ENCODE results near the gene BNC2.

Gene BNC2

DNA sequence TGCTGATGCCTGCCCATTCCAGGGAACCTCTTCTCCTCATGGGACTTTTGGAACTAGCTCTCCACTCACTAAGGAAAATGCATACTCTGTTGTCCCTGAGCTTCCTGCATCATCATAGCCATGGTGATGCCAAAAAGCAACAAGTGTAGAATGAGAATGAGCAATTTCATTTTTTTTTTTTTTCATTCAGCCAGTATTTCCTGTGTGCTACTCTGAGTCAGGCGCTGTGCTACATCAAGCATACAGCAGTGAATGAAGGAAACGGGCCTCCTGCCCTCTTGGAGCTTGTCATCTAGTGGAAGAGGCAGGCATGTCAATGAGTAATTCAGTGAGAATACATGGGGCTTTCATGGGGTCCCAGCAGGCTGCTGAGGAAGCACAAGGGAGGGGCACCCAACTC, 483.1 kb downstream of the BNC2 start:
- no peaks in the 10 kb centered on the region for H3F3A ChIP-seq (ENCODE audit: insufficient read depth, low read length)
- H3K9ac ChIP-seq (ENCODE audit: low read length): no peak overlapping the region
- no peaks in the 10 kb centered on the region for H3K4me1 ChIP-seq (ENCODE audit: low read length)
- DNase-seq: no peak
- no peaks in the 10 kb centered on the region for H3K36me3 ChIP-seq (replicated peaks; ENCODE audit: insufficient read depth, low read length)
- TF ChIP-seq, protein P1, sequence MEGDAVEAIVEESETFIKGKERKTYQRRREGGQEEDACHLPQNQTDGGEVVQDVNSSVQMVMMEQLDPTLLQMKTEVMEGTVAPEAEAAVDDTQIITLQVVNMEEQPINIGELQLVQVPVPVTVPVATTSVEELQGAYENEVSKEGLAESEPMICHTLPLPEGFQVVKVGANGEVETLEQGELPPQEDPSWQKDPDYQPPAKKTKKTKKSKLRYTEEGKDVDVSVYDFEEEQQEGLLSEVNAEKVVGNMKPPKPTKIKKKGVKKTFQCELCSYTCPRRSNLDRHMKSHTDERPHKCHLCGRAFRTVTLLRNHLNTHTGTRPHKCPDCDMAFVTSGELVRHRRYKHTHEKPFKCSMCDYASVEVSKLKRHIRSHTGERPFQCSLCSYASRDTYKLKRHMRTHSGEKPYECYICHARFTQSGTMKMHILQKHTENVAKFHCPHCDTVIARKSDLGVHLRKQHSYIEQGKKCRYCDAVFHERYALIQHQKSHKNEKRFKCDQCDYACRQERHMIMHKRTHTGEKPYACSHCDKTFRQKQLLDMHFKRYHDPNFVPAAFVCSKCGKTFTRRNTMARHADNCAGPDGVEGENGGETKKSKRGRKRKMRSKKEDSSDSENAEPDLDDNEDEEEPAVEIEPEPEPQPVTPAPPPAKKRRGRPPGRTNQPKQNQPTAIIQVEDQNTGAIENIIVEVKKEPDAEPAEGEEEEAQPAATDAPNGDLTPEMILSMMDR (IDR thresholded peaks at IDR 0.05; ENCODE audit: low read length): no peak
- TF ChIP-seq EZH2phosphoT487 (IDR thresholded peaks at IDR 0.05; ENCODE audit: low read length): no peak
- no peak for TF ChIP-seq EZH2 (optimal IDR thresholded peaks at IDR 0.05; ENCODE audit: low read depth, low read length)
- no peaks in the 10 kb centered on the region for H3K9me2 ChIP-seq (replicated peaks; ENCODE audit: insufficient read depth, low read length)
- H3K4me2 ChIP-seq (ENCODE audit: low read depth, low read length): no peak overlapping the region
- H2AFZ ChIP-seq (ENCODE audit: low read length): no peak overlapping the region
- no peaks in the 10 kb centered on the region for H3K9me3 ChIP-seq (replicated peaks; ENCODE audit: insufficient read depth, low read length)
- H3K79me2 ChIP-seq (ENCODE audit: low read length): no peaks in the 10 kb centered on the region
- H4K20me1 ChIP-seq (ENCODE audit: insufficient read depth, low read length): no peaks in the 10 kb centered on the region
- H3K27me3 ChIP-seq (replicated peaks; ENCODE audit: insufficient read depth, low read length): no peaks in the 10 kb centered on the region
- no peak overlapping the region for H3K4me3 ChIP-seq (ENCODE audit: low read length)
- H3K27ac ChIP-seq (ENCODE audit: low read length): no peak overlapping the region

DNA sequence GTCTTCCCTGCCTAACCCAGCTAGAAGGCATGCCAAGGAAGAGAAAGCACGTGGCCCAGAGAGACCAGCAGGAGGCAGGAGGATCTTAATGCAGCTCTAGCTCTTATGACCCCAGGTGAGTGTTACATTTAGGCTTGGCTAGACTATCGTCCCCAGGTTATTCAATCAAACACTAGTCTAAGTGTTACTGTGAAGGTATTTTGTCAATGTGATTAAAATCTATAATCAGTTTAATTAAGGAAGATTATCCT, 483.7 kb downstream of the BNC2 start:
- TF ChIP-seq EZH2phosphoT487 (IDR thresholded peaks at IDR 0.05; ENCODE audit: low read length) (no peak), EZH2 (optimal IDR thresholded peaks at IDR 0.05; ENCODE audit: low read depth, low read length) (no peak)
- TF ChIP-seq, protein P1 (IDR thresholded peaks at IDR 0.05; ENCODE audit: low read length): no peak
- H3K4me2 ChIP-seq (ENCODE audit: low read depth, low read length): no peak overlapping the region
- H3K36me3 ChIP-seq (replicated peaks; ENCODE audit: insufficient read depth, low read length): no peaks in the 10 kb centered on the region
- no peak overlapping the region for H2AFZ ChIP-seq (ENCODE audit: low read length)
- H3K27me3 ChIP-seq (replicated peaks; ENCODE audit: insufficient read depth, low read length): no peaks in the 10 kb centered on the region
- H3K79me2 ChIP-seq (ENCODE audit: low read length): no peaks in the 10 kb centered on the region
- no peaks in the 10 kb centered on the region for H3K4me1 ChIP-seq (ENCODE audit: low read length)
- no peak overlapping the region for H3K27ac ChIP-seq (ENCODE audit: low read length)
- H3K9ac ChIP-seq (ENCODE audit: low read length): no peak overlapping the region
- H3K9me3 ChIP-seq (replicated peaks; ENCODE audit: insufficient read depth, low read length): no peaks in the 10 kb centered on the region
- H3F3A ChIP-seq (ENCODE audit: insufficient read depth, low read length): no peaks in the 10 kb centered on the region
- no peaks in the 10 kb centered on the region for H3K9me2 ChIP-seq (replicated peaks; ENCODE audit: insufficient read depth, low read length)
- H3K4me3 ChIP-seq (ENCODE audit: low read length): no peak overlapping the region
- no peak for DNase-seq
- H4K20me1 ChIP-seq (ENCODE audit: insufficient read depth, low read length): no peaks in the 10 kb centered on the region

DNA sequence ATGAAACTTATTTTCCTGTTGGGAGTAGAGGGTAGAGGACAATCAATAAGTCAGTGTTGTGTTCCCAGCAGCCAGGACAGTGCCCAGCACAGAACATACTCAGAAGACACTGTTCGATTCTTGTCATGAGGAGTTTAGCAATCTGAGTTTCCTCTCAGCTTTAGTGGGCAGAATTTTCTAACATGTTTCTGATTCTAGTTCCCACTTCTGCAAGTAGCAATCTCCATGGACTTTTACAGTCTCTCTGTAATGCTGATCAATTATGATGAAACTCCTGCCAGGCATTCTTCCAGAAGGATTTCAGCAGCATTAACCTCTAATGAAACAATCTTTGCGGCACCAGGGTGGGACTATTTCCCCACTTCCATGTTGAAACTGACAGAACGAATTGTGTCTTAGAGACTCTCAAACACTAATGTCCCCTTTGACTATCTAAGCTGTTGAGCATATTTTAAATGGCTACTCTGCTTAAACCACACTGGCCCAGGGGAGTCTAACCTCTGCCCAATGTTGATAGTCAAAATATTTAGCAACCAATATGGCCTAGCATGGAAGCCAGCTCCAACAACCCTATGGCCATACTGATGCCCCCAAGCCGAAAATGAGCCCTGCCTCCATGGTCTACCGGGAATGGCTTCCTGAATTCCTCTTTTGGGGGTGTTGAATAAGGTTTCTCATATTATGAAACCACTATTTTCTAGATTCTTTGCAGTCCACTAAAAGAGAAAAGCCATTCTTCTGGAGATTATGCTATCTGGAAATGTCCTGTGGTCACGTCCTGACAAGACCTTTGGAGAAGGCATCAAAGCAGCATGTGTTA, 484.3 kb downstream of the BNC2 start:
- Histone ChIP-seq H3K4me2 (ENCODE audit: low read depth, low read length) (no peak overlapping the region), H3K4me1 (ENCODE audit: low read length) (no peaks in the 10 kb centered on the region), H2AFZ (ENCODE audit: low read length) (no peak overlapping the region), H3K79me2 (ENCODE audit: low read length) (no peaks in the 10 kb centered on the region), H3K9me2 (replicated peaks; ENCODE audit: insufficient read depth, low read length) (no peaks in the 10 kb centered on the region), H4K20me1 (ENCODE audit: insufficient read depth, low read length) (no peaks in the 10 kb centered on the region), H3K4me3 (ENCODE audit: low read length) (no peak overlapping the region), H3K9me3 (replicated peaks; ENCODE audit: insufficient read depth, low read length) (no peaks in the 10 kb centered on the region), H3K36me3 (replicated peaks; ENCODE audit: insufficient read depth, low read length) (no peaks in the 10 kb centered on the region), H3K27me3 (replicated peaks; ENCODE audit: insufficient read depth, low read length) (no peaks in the 10 kb centered on the region), H3K9ac (ENCODE audit: low read length) (no peak overlapping the region), H3K27ac (ENCODE audit: low read length) (no peak overlapping the region), H3F3A (ENCODE audit: insufficient read depth, low read length) (no peaks in the 10 kb centered on the region)
- TF ChIP-seq EZH2phosphoT487 (IDR thresholded peaks at IDR 0.05; ENCODE audit: low read length): no peak
- TF ChIP-seq EZH2 (optimal IDR thresholded peaks at IDR 0.05; ENCODE audit: low read depth, low read length): no peak
- TF ChIP-seq, protein P1 (IDR thresholded peaks at IDR 0.05; ENCODE audit: low read length): no peak
- no peak for DNase-seq

Data from MM.1S (cell line).